Nephron progenitor cell (in vitro differentiated cells): ENCODE measurements around the gene ELAC1.
A peak's percentile ranks its signal among the peaks of the same experiment; 100 is the strongest.

Source experiments
- DNase-seq: peaks from one replicate; pipeline ENCODE4 v3.0.0; 2021
- H3K27ac Mint-ChIP-seq: 2 replicates; pipeline ENCODE4 v1.8.0; 2021; ENCODE audit warnings: mild to moderate bottlenecking, moderate library complexity, mixed read lengths
- H3K27me3 Mint-ChIP-seq: 2 replicates; pipeline ENCODE4 v1.8.0; 2021; ENCODE audit warnings: mild to moderate bottlenecking, low read depth, mixed read lengths; ENCODE audit not compliant: poor library complexity
- H3K36me3 Mint-ChIP-seq: 2 replicates; pipeline ENCODE4 v1.8.0; 2021; ENCODE audit warnings: low read depth, mixed read lengths
- H3K4me1 Mint-ChIP-seq: 2 replicates; pipeline ENCODE4 v1.8.0; 2021; ENCODE audit warnings: mixed read lengths
- H3K4me3 Mint-ChIP-seq: 2 replicates; pipeline ENCODE4 v1.8.0; 2021; ENCODE audit warnings: mild to moderate bottlenecking, moderate library complexity, mixed read lengths
- H3K9me3 Mint-ChIP-seq: 2 replicates; pipeline ENCODE4 v1.8.0; 2021; ENCODE audit warnings: mild to moderate bottlenecking, moderate library complexity, mixed read lengths
- TF ChIP-seq, protein P1 (sequence below): fragments of 200-600 bp; sonication (generic); IDR thresholded peaks from 2 replicates; pipeline ENCODE4 v1.5.0; 2021; ENCODE audit warnings: antibody characterized with exemption

The ELAC1 gene

DNA sequence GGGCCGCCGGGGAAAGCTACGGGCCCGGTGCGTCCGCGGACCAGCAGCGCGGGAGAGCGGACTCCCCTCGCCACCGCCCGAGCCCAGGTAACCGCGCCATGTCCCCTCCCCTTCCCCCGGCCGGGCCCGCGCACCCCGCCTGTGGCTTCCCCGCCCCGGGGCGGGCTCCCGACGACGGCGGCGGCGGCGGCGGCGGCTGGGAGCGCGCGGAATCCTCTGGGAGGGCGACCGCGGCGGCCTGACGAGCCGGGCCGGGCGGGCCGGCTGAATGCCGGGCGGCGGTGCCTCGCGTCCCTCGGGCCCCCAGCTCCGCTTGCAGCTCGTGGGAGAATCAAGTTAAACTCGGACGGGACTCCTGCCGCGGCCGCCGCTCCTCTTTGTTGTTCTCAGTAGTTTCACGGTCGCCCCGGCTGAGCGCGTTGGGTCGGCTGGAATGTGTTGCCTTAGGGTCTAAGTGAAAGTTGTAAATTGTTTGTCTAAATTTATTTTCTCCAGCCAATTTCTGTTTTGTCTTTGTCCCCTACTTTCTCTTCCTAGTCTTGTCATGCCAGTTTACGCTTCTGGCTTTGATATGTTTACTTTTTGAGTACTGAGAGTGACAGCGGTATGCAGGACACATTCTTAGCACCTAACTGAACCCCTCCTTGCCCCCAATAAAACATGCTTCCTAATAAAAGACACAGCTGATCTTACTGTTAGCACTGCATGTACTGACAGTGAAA is 62.9 kb downstream of the ELAC1 start:
- H3K27ac Mint-ChIP-seq: peak overlapping the region; percentile 99
- H3K4me1 Mint-ChIP-seq: peaks cover 57% of the 10 kb centered on the region
- peaks cover 7% of the 10 kb centered on the region for H3K27me3 Mint-ChIP-seq
- H3K4me3 Mint-ChIP-seq: peak overlapping the region; percentile 96
- DNase-seq: peak; percentile 77
- H3K36me3 Mint-ChIP-seq: peaks cover 31% of the 10 kb centered on the region
- TF ChIP-seq, protein P1, sequence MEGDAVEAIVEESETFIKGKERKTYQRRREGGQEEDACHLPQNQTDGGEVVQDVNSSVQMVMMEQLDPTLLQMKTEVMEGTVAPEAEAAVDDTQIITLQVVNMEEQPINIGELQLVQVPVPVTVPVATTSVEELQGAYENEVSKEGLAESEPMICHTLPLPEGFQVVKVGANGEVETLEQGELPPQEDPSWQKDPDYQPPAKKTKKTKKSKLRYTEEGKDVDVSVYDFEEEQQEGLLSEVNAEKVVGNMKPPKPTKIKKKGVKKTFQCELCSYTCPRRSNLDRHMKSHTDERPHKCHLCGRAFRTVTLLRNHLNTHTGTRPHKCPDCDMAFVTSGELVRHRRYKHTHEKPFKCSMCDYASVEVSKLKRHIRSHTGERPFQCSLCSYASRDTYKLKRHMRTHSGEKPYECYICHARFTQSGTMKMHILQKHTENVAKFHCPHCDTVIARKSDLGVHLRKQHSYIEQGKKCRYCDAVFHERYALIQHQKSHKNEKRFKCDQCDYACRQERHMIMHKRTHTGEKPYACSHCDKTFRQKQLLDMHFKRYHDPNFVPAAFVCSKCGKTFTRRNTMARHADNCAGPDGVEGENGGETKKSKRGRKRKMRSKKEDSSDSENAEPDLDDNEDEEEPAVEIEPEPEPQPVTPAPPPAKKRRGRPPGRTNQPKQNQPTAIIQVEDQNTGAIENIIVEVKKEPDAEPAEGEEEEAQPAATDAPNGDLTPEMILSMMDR: no peak
- no peaks in the 10 kb centered on the region for H3K9me3 Mint-ChIP-seq

DNA sequence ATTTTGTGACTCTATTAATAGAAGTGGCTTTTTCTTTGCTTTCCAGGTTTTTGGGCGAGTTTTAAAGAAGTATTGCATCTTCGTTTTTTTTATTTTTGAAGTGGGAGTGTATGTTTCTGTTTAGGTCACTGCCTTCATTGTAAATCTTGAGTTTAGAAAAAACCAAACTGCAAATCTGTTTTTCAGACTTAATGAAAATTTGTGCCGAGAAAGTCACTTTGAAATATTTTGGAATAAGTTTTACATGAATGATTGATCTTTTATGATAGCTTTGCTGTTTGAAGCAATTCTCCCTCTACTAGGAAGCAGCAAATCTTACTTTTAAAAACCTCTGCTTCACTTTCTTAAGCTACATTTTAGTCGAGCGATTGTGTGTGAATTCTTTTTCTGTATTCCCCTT is 64.4 kb downstream of the ELAC1 start:
- Mint-ChIP-seq H3K9me3 (no peaks in the 10 kb centered on the region), H3K27me3 (peaks cover 7% of the 10 kb centered on the region), H3K36me3 (peaks cover 38% of the 10 kb centered on the region), H3K4me3 (peak overlapping the region; percentile 96), H3K4me1 (peaks cover 58% of the 10 kb centered on the region), H3K27ac (peak overlapping the region; percentile 18)
- TF ChIP-seq, protein P1: no peak
- no peak for DNase-seq

DNA sequence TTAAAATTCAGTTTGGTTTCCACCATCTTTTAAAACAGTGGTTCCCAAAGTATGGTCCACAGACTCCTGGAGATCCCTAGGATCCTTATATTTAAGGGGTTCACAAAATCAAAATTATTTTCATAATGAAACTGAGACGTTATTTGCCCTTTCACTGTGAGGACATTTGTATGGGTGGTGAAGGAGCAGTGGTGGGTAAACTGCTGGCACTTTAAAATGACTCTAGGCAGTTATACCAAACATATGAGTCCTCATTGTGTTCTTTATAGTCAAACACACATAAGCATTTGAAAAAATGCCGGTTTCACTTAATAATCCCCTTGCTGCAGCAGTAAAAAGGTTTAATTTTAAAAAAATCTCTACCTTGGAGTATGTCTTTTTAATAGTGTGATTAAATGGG is 69.4 kb downstream of the ELAC1 start:
- TF ChIP-seq, protein P1: no peak
- Mint-ChIP-seq H3K4me1 (peaks cover 36% of the 10 kb centered on the region), H3K4me3 (no peak overlapping the region), H3K27me3 (peaks cover 4% of the 10 kb centered on the region), H3K36me3 (peaks cover 61% of the 10 kb centered on the region), H3K9me3 (peaks cover 13% of the 10 kb centered on the region), H3K27ac (peak overlapping the region; percentile 38)
- no peak for DNase-seq
